IPS-NIHi7 (cell line): ENCODE measurements around the gene TRIM73.
"Not testable (repeated sequence)": the region's sequence is repeated elsewhere in the genome, so short reads cannot be mapped to it uniquely, and the experiment has no call there.

Experiments used
- DNase-seq: peaks from one replicate; pipeline ENCODE4 v3.0.0; 2012; ENCODE audit warnings: mixed read lengths; ENCODE audit errors: extremely low spot score

TRIM73 gene

GRCh38 chr7:75395329-75395728 is at the start of gene TRIM73:
Gene TRIM73, plus strand, starts transcription at chr7:75395629. Its CDS starts 3,305 bp downstream, at chr7:75398934.
- DNase-seq = not testable (repeated sequence)

- DNase-seq = not testable (repeated sequence)
Measured at GRCh38 chr7:75358671-75359541, 36.5 kb upstream of the TRIM73 start.

DNA sequence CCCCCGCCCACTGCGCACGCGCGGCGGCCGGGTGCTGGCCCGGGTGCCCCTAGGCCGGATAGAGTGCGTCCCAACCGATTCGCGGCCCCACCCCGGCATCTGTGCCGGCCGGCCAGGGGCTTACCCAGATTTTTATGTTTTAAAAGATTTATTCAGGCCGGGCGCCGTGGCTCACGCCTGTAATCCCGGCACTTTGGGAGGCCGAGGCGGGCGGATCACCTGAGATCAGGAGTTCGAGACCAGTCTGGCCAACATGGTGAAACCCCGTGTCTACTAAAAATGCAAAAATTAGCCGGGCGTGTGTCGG is 35.9 kb upstream of the TRIM73 start:
- not testable (repeated sequence) for DNase-seq

DNA sequence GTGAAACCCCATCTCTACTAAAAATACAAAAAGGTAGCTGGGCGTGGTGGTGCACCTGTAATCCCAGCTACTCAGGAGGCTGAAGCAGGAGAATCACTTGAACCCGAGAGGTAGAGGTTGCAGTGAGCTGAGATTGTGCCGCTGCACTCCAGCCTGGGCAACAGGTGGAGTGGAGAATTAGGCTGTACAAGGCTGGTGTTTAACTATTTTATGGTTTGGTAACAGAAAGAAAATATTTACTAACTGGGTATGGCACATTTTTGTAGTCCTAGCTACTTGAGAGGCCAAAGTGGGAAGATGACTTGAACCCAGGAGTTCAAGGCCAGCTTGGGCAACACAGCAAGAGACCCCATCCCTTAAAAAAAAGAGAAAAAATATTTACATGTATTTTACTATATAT is 31.4 kb upstream of the TRIM73 start:
- DNase-seq = not testable (repeated sequence)

DNA sequence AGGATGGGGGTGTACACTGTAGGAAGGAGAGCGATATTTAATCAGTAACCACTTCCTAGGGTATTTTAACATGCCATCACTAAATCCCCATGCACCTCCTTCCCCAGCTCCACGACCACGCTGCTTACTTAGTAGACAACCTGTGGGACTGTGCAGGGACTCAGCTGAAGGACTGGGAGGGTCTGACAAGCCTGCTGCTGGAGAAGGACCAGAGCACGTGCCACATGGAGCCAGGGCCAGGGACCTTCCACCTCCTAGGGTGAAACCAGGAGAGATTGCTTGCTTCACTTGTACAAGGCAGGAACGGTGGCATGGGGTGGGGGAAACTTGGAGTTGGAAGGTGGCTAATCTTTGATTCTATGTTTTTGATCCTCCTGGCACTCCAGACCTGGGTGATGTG is 28.8 kb upstream of the TRIM73 start:
- DNase-seq = not testable (repeated sequence)

- DNase-seq = not testable (repeated sequence)
Measured at GRCh38 chr7:75367313-75367712, 28.1 kb upstream of the TRIM73 start.

DNA sequence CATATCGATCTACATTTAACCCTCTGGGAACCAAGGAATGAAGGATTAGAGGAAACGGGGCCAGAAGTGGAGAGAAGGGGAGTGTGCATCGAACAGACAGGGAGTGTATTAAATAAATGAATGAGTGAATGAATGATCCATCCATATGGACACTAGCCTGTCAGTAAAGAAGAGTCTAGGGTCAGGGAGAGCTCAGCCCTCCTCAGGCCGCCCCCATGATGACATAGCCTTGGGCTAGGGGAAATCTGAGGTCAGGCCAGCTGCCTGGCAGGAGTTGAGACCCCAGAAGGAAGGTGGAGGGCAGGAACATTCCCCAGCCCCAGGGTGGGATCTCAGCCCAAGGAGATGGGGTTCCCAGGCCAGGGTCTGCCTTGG is 21.3 kb upstream of the TRIM73 start:
- not testable (repeated sequence) for DNase-seq

DNA sequence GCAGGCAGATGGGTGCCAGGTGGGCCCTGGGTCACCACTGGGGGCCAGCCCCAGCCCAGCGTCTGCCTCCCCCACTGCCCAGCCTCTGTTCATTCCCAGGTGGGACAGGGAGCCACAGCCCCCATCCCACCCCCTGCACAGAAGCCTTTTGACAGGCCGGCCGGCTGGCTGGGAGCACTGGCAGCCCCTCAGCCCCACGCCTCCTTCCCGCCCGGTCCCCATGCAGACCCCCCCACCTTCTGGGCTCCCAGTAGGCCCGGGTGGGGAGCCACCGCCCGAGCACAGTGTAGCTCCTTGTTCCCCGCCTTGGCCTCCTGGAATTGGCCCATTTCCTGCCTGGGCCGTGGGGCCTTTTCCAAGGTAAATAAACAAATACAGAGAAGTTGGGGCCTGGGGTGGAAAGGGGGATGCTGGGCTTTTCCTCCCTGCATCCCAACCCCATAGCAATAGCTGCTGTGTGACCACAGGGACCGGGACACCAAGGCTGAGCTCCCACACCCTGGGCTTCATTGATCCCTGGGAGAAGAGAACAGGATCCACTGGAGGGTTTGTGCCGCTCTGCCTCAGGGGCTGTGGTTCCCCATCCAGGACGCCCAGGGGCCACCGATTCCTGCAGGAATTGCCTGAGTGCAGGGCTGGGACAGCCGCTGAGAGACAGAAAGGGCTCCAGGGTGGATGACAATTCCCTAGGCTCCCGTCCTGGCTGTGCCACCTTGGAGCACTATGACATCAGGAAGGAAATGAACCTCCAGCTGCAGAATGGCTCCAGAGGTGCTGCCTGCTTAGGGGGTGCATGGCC is 20.7 kb upstream of the TRIM73 start:
- DNase-seq = not testable (repeated sequence)

DNA sequence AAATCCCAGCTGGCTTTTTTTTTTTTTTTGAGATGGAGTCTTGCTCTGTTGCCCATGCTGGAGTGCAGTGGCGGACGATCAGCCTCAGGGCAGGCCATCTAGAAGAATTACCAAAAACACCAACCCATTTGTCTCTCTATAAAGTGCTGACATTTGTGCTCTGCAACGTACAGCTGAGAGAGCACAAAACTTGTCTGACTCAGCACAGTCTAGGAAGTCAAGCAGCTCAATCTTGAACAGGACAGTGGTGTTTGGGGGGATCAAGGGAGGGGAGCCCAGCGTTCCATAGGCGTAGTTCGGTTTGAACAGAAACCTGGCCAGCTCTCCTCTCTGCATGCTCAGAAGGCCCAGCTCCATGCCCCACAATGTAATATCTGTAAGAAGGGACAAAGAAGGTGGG is 2.2 kb upstream of the TRIM73 start:
- not testable (repeated sequence) for DNase-seq

DNA sequence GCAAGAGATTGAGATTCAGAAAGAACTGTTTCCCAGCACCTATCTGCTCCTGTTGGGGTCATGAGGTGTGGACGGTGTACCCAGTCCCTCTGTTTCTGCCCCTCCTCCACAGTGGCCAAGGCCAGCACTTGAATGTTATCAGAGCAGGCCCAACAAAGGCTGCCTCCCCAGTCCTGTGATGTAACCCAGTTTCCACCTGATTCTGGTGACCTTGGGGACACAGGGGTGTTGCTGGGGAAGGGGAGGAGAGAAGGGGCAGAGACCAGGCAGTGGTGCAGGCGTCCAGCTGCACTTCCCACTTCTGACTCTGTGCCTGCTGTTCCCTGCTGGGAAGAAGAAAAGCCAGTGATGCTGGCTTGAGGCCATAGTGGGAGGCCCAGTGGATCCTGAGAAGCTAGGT is 2.4 kb downstream of the TRIM73 start:
- DNase-seq = not testable (repeated sequence)

GRCh38 chr7:75398771-75399700 is 3.6 kb downstream of the TRIM73 start:
- DNase-seq = not testable (repeated sequence)

GRCh38 chr7:75400575-75400974 is 5.1 kb downstream of the TRIM73 start:
- DNase-seq = not testable (repeated sequence)

- DNase-seq = not testable (repeated sequence)
Measured at GRCh38 chr7:75403455-75404443, 8.3 kb downstream of the TRIM73 start.

DNA sequence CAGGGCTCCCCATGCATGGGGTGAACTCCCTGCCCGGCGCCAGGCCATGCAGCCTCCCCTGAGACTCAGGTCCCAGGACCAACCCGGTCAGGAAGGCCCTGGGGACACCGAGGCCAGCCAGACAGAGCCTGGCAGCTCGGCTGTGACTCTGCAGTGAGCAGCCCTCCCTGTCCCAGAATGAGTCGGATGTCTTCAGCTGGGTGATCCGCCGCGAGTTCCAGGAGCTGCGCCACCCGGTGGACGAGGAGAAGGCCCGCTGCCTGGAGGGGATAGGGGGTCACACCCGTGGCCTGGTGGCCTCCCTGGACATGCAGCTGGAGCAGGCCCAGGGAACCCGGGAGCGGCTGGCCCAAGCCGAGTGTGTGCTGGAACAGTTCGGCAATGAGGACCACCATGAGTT is 9.2 kb downstream of the TRIM73 start:
- DNase-seq = not testable (repeated sequence)

- not testable (repeated sequence) for DNase-seq
Measured at GRCh38 chr7:75409880-75410822, 14.7 kb downstream of the TRIM73 start.

DNA sequence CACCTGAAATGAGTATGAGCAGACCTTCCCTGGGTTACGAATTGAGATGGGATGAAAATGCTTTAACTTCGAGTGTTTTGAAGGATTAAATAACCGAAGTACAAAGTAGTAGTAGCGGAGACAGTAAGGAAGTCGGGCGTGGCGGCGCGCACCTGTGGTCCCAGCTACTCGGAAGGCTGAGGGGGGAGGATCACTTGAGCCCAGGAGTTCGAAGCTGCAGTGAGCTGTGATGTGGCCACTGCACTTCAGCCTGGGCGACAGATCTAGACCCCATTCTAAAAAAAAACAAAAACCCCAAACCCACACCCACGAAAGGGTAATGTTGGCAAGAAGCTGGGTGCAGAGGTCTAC is 15.4 kb downstream of the TRIM73 start:
- DNase-seq = not testable (repeated sequence)

DNA sequence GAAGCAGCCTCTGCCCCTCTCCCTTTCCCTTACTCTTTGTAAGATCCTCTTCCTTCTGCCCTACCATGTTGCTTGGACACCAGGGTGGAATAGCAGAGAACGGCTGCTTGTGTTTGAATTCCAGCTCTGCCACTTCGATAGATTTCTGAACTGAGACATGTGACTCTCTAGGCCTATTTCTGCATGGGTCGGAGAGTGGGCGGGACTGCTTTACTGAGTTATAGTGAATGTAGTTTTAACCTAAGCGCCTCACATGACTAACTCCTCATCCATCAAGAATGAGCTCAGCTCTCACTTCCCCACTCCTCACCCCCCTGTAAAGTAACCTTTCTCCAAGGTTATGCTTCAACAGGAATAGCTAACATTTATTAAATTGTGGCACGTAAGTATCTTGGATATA is 18.8 kb downstream of the TRIM73 start:
- DNase-seq = not testable (repeated sequence)

- not testable (repeated sequence) for DNase-seq
Measured at GRCh38 chr7:75414708-75415427, 19.4 kb downstream of the TRIM73 start.

GRCh38 chr7:75415428-75415817 is 20.0 kb downstream of the TRIM73 start:
- not testable (repeated sequence) for DNase-seq
